Neutrophil (primary cell): ENCODE results near the gene TRIM22.
"Not testable (repeated sequence)": the region's sequence is repeated elsewhere in the genome, so short reads cannot be mapped to it uniquely, and the experiment has no call there.

Source experiments
- H3K27ac ChIP-seq: fragments of 200-600 bp; sonication (generic); 2 replicates; pipeline ENCODE4 v1.5.1; 2016; ENCODE audit warnings: mild to moderate bottlenecking, moderate library complexity
- H3K27me3 ChIP-seq: fragments of 200-600 bp; sonication (generic); 2 replicates; pipeline ENCODE4 v1.6.0; 2016; ENCODE audit warnings: mild to moderate bottlenecking
- H3K36me3 ChIP-seq: fragments of 200-600 bp; sonication (generic); 2 replicates; pipeline ENCODE4 v1.5.1; 2017
- H3K4me1 ChIP-seq, 2 experiments: fragments of 200-600 bp in 1 of 2; sonication (generic) in 1 of 2; 1 replicate in 1 of 2; 2 replicates in 1 of 2; pipeline versions ENCODE4 v1.5.1 to v1.6.1; 2013 to 2016; ENCODE audit warnings: low read depth in 1 of 2, low read length in 1 of 2, mild to moderate bottlenecking in 1 of 2, moderate library complexity in 1 of 2; ENCODE audit not compliant: control insufficient read depth in 1 of 2, insufficient read depth in 1 of 2
- H3K4me3 ChIP-seq, 2 experiments: fragments of 200-600 bp in 1 of 2; sonication (generic) in 1 of 2; 1 replicate in 1 of 2; 2 replicates in 1 of 2; pipeline ENCODE4 v1.5.1; 2013 to 2016; ENCODE audit warnings: low read depth in 1 of 2, low read length in 1 of 2, mild to moderate bottlenecking in 1 of 2, moderate library complexity in 1 of 2
- H3K9me3 ChIP-seq: fragments of 200-600 bp; sonication (generic); 2 replicates; pipeline ENCODE4 v1.5.1; 2016
- CTCF ChIP-seq: fragments of 200-600 bp; sonication (generic); IDR thresholded peaks from 2 replicates; pipeline ENCODE4 v1.5.1; 2016; ENCODE audit warnings: antibody characterized with exemption

TRIM22 gene

GRCh38 chr11:5713695-5714094, 24.1 kb downstream of the TRIM22 start:
- Histone ChIP-seq H3K27ac (no peak overlapping the region), H3K4me1 (no peaks in the 10 kb centered on the region), H3K4me3 (no peak overlapping the region), H3K27me3 (no peaks in the 10 kb centered on the region), H3K9me3 (no peaks in the 10 kb centered on the region), H3K36me3 (peaks cover 3% of the 10 kb centered on the region)
- TF ChIP-seq CTCF = no peak

DNA sequence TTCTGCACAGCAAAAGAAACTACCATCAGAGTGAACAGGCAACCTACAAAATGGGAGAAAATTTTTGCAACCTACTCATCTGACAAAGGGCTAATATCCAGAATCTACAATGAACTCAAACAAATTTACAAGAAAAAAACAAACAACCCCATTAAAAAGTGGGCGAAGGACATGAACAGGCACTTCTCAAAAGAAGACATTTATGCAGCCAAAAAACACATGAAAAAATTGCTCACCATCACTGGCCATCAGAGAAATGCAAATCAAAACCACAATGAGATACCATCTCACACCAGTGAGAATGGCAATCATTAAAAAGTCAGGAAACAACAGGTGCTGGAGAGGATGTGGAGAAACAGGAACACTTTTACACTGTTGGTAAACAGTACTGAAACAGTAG, 26.9 kb downstream of the TRIM22 start:
- H3K4me3 ChIP-seq, H3K9me3 ChIP-seq, H3K27me3 ChIP-seq, H3K4me1 ChIP-seq, H3K27ac ChIP-seq, H3K36me3 ChIP-seq: not testable (repeated sequence)

DNA sequence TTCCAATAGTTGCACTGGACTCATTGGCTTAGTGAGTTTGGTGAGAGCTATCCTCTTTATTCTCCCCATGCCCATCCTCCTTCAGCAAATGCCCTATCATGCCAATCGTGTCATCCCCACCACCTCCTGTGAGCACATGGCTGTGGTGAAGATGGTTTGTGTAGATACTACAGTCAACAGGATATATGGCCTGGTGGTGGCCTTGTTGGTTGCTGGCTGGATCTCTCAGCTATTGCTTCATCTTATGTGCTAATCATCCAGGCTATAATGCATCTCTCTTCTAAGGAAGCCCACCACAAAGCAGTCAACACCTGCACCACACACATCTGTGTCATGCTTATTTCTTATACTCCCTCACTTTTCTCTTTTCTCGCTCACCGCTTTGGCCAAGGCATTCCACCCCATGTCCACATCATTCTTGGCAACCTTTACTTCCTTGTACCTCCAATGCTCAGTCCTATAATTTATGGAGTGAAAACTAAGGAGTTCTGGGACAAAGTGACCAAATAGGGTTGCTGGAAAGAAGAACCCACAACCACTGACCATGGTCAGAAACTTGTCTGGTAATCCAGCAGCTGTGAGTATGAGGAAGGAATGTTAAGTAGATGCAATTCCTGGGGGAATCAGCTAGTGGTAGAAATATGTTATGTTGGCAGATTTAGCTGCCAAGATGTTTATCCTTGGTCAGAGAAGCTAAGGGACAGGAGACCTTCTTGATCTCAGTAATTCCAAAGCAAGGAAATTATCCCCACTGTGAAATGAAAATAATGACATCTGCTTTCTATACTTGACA, 30.3 kb downstream of the TRIM22 start:
- H3K9me3 ChIP-seq = no peaks in the 10 kb centered on the region
- H3K36me3 ChIP-seq = no peaks in the 10 kb centered on the region
- no peak overlapping the region for H3K27ac ChIP-seq
- no peaks in the 10 kb centered on the region for H3K27me3 ChIP-seq
- no peak overlapping the region for H3K4me3 ChIP-seq
- TF ChIP-seq CTCF = no peak
- no peaks in the 10 kb centered on the region for H3K4me1 ChIP-seq

- Histone ChIP-seq H3K27ac (no peak overlapping the region), H3K4me1 (no peaks in the 10 kb centered on the region), H3K9me3 (no peaks in the 10 kb centered on the region)
Observed at GRCh38 chr11:5722622-5723021, 33.0 kb downstream of the TRIM22 start.

GRCh38 chr11:5726351-5726750, 36.8 kb downstream of the TRIM22 start:
- TF ChIP-seq CTCF = no peak
- Histone ChIP-seq H3K9me3 (no peaks in the 10 kb centered on the region), H3K27me3 (no peaks in the 10 kb centered on the region), H3K4me1 (no peaks in the 10 kb centered on the region), H3K36me3 (no peaks in the 10 kb centered on the region), H3K4me3 (no peak overlapping the region), H3K27ac (no peak overlapping the region)

More at GRCh38 chr11:5722622-5723021, 33.0 kb downstream of the TRIM22 start:
- Histone ChIP-seq H3K27me3 (no peaks in the 10 kb centered on the region), H3K36me3 (no peaks in the 10 kb centered on the region), H3K4me3 (no peak overlapping the region)
- no peak for TF ChIP-seq CTCF

GRCh38 chr11:5727691-5728090, 38.1 kb downstream of the TRIM22 start:
- Histone ChIP-seq H3K36me3 (no peaks in the 10 kb centered on the region), H3K27ac (no peak overlapping the region), H3K4me3 (no peak overlapping the region), H3K27me3 (no peaks in the 10 kb centered on the region), H3K4me1 (no peaks in the 10 kb centered on the region), H3K9me3 (no peaks in the 10 kb centered on the region)
- no peak for TF ChIP-seq CTCF
